ENCODE results near the gene AMIGO2.
A peak's percentile ranks its signal among the peaks of the same experiment; 100 is the strongest.

The AMIGO2 gene

GRCh38 chr12:47033789-47034555, 45.8 kb downstream of the AMIGO2 start:
- no peak for DNase-seq (ENCODE audit: low spot score)

GRCh38 chr12:47033081-47033480, 46.7 kb downstream of the AMIGO2 start:
- no peak for DNase-seq (ENCODE audit: low spot score)

GRCh38 chr12:47032644-47033043, 47.1 kb downstream of the AMIGO2 start:
- DNase-seq (ENCODE audit: low spot score) = peak; percentile 73

GRCh38 chr12:47029903-47030302, 49.9 kb downstream of the AMIGO2 start:
- DNase-seq (ENCODE audit: low spot score) = no peak

- no peak for DNase-seq (ENCODE audit: low spot score)
These were observed 50.6 kb downstream of the AMIGO2 start for GRCh38 chr12:47028981-47029708.

GRCh38 chr12:47028186-47028585, 51.6 kb downstream of the AMIGO2 start:
- no peak for DNase-seq (ENCODE audit: low spot score)

Data from pons (tissue), 1 donor.